ENCODE measurements around the gene DDN. TPM values are rescaled to one million over a fixed set of nuclear protein-coding genes. Genes with fewer than 3 reads are reported as not detected.

Gene DDN
- total and polyA plus RNA-seq, 2 donors (not counting 1 experiment from before 2014, with no cell fraction given) = 0.10 to 0.75 TPM

DNA sequence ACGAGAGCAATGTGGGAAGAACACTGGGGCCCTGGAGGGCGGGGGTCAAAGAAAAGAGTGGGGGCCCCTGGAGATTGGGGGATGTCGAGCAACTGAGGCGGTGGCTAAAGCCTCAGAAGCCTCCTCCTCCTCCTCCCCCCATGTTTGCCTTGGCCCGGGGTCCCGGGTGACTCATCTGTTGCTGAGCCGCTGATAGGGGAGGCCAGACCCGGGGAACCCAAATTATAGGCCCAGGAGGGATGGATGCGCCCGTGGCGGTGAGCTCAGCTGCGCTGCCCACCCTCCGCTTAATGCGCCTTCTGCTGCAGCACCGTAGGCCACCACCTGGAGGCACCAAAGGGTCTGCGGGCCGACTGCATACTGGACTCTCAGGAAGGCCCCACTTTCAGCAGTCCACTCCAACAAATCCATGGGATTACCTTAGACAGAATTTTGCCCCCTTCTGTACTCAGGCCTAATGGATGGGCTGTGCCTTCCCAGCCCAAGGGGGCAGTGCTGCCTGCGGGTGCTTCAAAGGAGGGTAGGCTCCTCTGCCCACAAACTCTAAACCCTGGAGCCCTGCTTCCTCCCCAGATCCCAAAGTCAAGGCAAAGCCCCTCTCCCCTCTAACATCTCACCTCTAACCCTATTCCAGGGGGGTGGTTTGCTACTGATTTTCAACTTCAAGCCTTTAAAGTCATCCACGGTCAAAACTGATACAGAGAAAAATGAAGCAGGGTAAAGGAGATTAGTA is 25.1 kb downstream of the DDN start:
- H3K27ac Mint-ChIP-seq = no peak overlapping the region
- H3K9me3 Mint-ChIP-seq (ENCODE audit: insufficient read depth) = no peaks in the 10 kb centered on the region
- no peak overlapping the region for H3K27ac ChIP-seq (ENCODE audit: low read length in 2 of 2)
- WGBS (ENCODE audit: insufficient coverage) = 11% methylated on average over 12 of the region's 19 CpGs
- H4K20me1 ChIP-seq (ENCODE audit: control insufficient read depth, insufficient read depth, low read length, poor library complexity, severe bottlenecking) = peaks cover 26% of the 10 kb centered on the region
- ChIA-PET POLR2A (no interaction called here), CTCF (interaction anchor here (1.0 to 7.5 kb wide), 4 partner anchors 14 to 51 kb away, joined by 3 to 65 read pairs (median 6); partner anchors contain the start of genes ARF3 and FKBP11)
- H3K79me2 ChIP-seq (ENCODE audit: control insufficient read depth, insufficient read depth, low read length) = no peaks in the 10 kb centered on the region
- no peak overlapping the region for H3K4me3 Mint-ChIP-seq
- DNase-seq (peak; percentile 56), ATAC-seq (ENCODE audit: low read depth) (no peak)
- no peak overlapping the region for H3K9ac ChIP-seq (ENCODE audit: low read length)
- no peak overlapping the region for H3K4me3 ChIP-seq (ENCODE audit: control extremely low read depth in 1 of 5, extremely low read depth in 1 of 5, insufficient read depth in 1 of 5, low read depth in 2 of 5, low read length in 4 of 5)
- intact Hi-C loops (cut with micrococcal nuclease) = no loop called here
- no peak overlapping the region for H3K4me2 ChIP-seq (replicated peaks; ENCODE audit: low read depth, low read length, poor library complexity, severe bottlenecking)
- no peak overlapping the region for H2AFZ ChIP-seq (ENCODE audit: insufficient read depth, low read depth, low read length, poor library complexity, severe bottlenecking)
- peaks cover 73% of the 10 kb centered on the region for H3K27me3 Mint-ChIP-seq
- peaks cover 2 to 86% (median 64%) of the 10 kb centered on the region in 4 experiments for H3K27me3 ChIP-seq (replicated peaks in 1 of 4; ENCODE audit: control extremely low read depth in 1 of 4, control insufficient read depth in 3 of 4, insufficient read depth in 4 of 4, low read length in 3 of 4)
- TF ChIP-seq, protein P1, sequence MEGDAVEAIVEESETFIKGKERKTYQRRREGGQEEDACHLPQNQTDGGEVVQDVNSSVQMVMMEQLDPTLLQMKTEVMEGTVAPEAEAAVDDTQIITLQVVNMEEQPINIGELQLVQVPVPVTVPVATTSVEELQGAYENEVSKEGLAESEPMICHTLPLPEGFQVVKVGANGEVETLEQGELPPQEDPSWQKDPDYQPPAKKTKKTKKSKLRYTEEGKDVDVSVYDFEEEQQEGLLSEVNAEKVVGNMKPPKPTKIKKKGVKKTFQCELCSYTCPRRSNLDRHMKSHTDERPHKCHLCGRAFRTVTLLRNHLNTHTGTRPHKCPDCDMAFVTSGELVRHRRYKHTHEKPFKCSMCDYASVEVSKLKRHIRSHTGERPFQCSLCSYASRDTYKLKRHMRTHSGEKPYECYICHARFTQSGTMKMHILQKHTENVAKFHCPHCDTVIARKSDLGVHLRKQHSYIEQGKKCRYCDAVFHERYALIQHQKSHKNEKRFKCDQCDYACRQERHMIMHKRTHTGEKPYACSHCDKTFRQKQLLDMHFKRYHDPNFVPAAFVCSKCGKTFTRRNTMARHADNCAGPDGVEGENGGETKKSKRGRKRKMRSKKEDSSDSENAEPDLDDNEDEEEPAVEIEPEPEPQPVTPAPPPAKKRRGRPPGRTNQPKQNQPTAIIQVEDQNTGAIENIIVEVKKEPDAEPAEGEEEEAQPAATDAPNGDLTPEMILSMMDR (IDR thresholded peaks at IDR 0.05) = peak; percentile 77
- no peak for TF ChIP-seq EZH2 (IDR thresholded peaks at IDR 0.05; ENCODE audit: borderline replicate concordance, insufficient read depth, low read depth, low read length, poor library complexity, severe bottlenecking)
- H3K4me1 ChIP-seq (ENCODE audit: control insufficient read depth in 2 of 2, insufficient read depth in 2 of 2, low read length in 2 of 2) = peaks cover 62 to 67% of the 10 kb centered on the region in 2 donors
- peaks cover 54% of the 10 kb centered on the region for H3K4me1 Mint-ChIP-seq
- H3K9me3 ChIP-seq (ENCODE audit: control extremely low read depth in 1 of 3, control insufficient read depth in 2 of 3, insufficient read depth in 1 of 3, low read length in 2 of 3) = peaks cover 0 to 36% (median 0%) of the 10 kb centered on the region in 3 donors
- no peaks in the 10 kb centered on the region for H3K36me3 ChIP-seq (replicated peaks in 1 of 2; ENCODE audit: control extremely low read depth in 1 of 2, control insufficient read depth in 1 of 2, extremely low read depth in 1 of 2, insufficient read depth in 2 of 2, low read length in 1 of 2)

DNA sequence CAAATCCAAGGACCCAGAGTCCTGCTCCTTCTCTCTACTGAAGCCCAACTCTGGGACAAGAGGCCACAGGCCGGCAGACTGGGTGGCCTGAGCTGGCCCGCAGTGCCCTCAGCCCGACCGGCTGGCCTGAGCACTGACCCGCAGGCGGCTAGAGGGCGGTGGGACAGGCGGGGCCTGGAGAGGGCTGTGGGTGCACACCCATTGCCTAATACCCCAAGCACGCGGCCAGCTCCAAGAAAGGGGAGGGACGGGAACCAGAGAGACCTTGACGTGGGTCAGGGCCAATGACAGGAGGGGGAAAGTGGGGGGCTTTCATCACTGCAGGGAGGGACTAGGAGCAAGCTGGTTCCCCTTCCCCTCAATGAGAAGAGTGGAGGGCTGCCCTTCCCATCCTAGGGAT is 25.6 kb downstream of the DDN start:
- Histone ChIP-seq H2AFZ (ENCODE audit: insufficient read depth, low read depth, low read length, poor library complexity, severe bottlenecking) (no peak overlapping the region), H3K4me1 (ENCODE audit: control insufficient read depth in 2 of 2, insufficient read depth in 2 of 2, low read length in 2 of 2) (peaks cover 57 to 62% of the 10 kb centered on the region in 2 donors), H3K4me2 (replicated peaks; ENCODE audit: low read depth, low read length, poor library complexity, severe bottlenecking) (no peak overlapping the region), H3K27ac (ENCODE audit: low read length in 2 of 2) (no peak overlapping the region), H3K4me3 (ENCODE audit: control extremely low read depth in 1 of 5, extremely low read depth in 1 of 5, insufficient read depth in 1 of 5, low read depth in 2 of 5, low read length in 4 of 5) (no peak overlapping the region), H3K36me3 (replicated peaks in 1 of 2; ENCODE audit: control extremely low read depth in 1 of 2, control insufficient read depth in 1 of 2, extremely low read depth in 1 of 2, insufficient read depth in 2 of 2, low read length in 1 of 2) (no peaks in the 10 kb centered on the region), H3K27me3 (replicated peaks in 1 of 4; ENCODE audit: control extremely low read depth in 1 of 4, control insufficient read depth in 3 of 4, insufficient read depth in 4 of 4, low read length in 3 of 4) (peaks cover 2 to 80% (median 59%) of the 10 kb centered on the region in 4 experiments), H4K20me1 (ENCODE audit: control insufficient read depth, insufficient read depth, low read length, poor library complexity, severe bottlenecking) (peaks cover 27% of the 10 kb centered on the region), H3K9me3 (ENCODE audit: control extremely low read depth in 1 of 3, control insufficient read depth in 2 of 3, insufficient read depth in 1 of 3, low read length in 2 of 3) (peaks cover 0 to 31% (median 0%) of the 10 kb centered on the region in 3 donors), H3K9ac (ENCODE audit: low read length) (no peak overlapping the region), H3K79me2 (ENCODE audit: control insufficient read depth, insufficient read depth, low read length) (no peaks in the 10 kb centered on the region)
- Mint-ChIP-seq H3K9me3 (ENCODE audit: insufficient read depth) (no peaks in the 10 kb centered on the region), H3K27me3 (peaks cover 68% of the 10 kb centered on the region), H3K27ac (no peak overlapping the region), H3K4me3 (no peak overlapping the region), H3K4me1 (peaks cover 53% of the 10 kb centered on the region)
- intact Hi-C loops (cut with micrococcal nuclease) = no loop called here
- ChIA-PET POLR2A (no interaction called here), CTCF (interaction anchor here (1.0 to 1.9 kb wide), 3 partner anchors 15 to 21 kb away, joined by 3 to 7 read pairs (median 4); partner anchors contain the start of gene ARF3)
- WGBS (ENCODE audit: insufficient coverage) = 45% methylated on average over 8 of the region's 12 CpGs
- TF ChIP-seq, protein P1 (IDR thresholded peaks at IDR 0.05) = no peak
- no peak for TF ChIP-seq EZH2 (IDR thresholded peaks at IDR 0.05; ENCODE audit: borderline replicate concordance, insufficient read depth, low read depth, low read length, poor library complexity, severe bottlenecking)
- DNase-seq (no peak), ATAC-seq (ENCODE audit: low read depth) (no peak)

All from B cell (primary cell).